Calu3 (cell line): ENCODE measurements around the gene FYN. TPM values are rescaled to one million over a fixed set of nuclear protein-coding genes. Genes with fewer than 3 reads are reported as not detected.

Source experiments
- BruUV-seq: library from RNA; stranded (reverse); fragments of 400-500 nt; replicated peaks from 2 replicates; lab custom pipeline; 2021; lab: Mats Ljungman, UMichigan
- CTCF ChIA-PET: fragments of 300-600 bp; sonication (Branson Sonifier 250); formaldehyde crosslinking; loops from one replicate; lab custom pipeline; 2022; ENCODE audit warnings: antibody characterized with exemption; lab: Charles Lee
- DNase-seq: peaks from one replicate; pipeline ENCODE4 v3.0.0; 2022
- H3K27ac Mint-ChIP-seq: one replicate; pipeline ENCODE4 v1.8.0; 2022; ENCODE audit warnings: mixed read lengths; ENCODE audit not compliant: unreplicated experiment
- H3K27me3 Mint-ChIP-seq: one replicate; pipeline ENCODE4 v1.8.0; 2022; ENCODE audit warnings: mixed read lengths; ENCODE audit not compliant: unreplicated experiment
- H3K36me3 Mint-ChIP-seq: one replicate; pipeline ENCODE4 v1.8.0; 2022; ENCODE audit warnings: mild to moderate bottlenecking, moderate library complexity, mixed read lengths; ENCODE audit not compliant: insufficient read depth, unreplicated experiment
- H3K4me1 Mint-ChIP-seq: one replicate; pipeline ENCODE4 v1.8.0; 2022; ENCODE audit warnings: mild to moderate bottlenecking, low read depth, mixed read lengths; ENCODE audit not compliant: unreplicated experiment
- H3K4me3 Mint-ChIP-seq: one replicate; pipeline ENCODE4 v1.8.0; 2022; ENCODE audit warnings: mild to moderate bottlenecking, low read depth, moderate library complexity, mixed read lengths; ENCODE audit not compliant: unreplicated experiment
- H3K9me3 Mint-ChIP-seq: one replicate; pipeline ENCODE4 v1.8.0; 2022; ENCODE audit warnings: low read depth, mixed read lengths; ENCODE audit not compliant: unreplicated experiment
- CTCF ChIP-seq: fragments of 200-600 bp; IDR thresholded peaks from one replicate; pipeline ENCODE4 v1.8.0; 2022; ENCODE audit warnings: antibody characterized with exemption; ENCODE audit not compliant: unreplicated experiment
- intact Hi-C: fragments of 100-400 bp; cut with micrococcal nuclease; formaldehyde crosslinking; loops from one replicate; pipeline ENCODE4 v1.10.0; 2022; ENCODE audit not compliant: unreplicated experiment
- total RNA-seq: library from RNA; stranded (reverse); gene quantifications from 2 replicates; pipeline ENCODE4 v1.2.3, GENCODE V29; 2022

FYN gene
- total RNA-seq, 1 experiment from 2014 or later = 61.0 TPM

GRCh38 chr6:111843347-111844147 lies 29.7 kb downstream of the FYN start:
- Mint-ChIP-seq H3K9me3 (no peaks in the 10 kb centered on the region), H3K27me3 (no peaks in the 10 kb centered on the region), H3K4me1 (peaks cover 32% of the 10 kb centered on the region), H3K4me3 (no peak overlapping the region), H3K36me3 (no peaks in the 10 kb centered on the region), H3K27ac (no peak overlapping the region)
- intact Hi-C loops = loop anchor here (2.0 kb wide), 1 partner anchor 27 kb away; no protein-coding TSS in a partner anchor
- no peak for TF ChIP-seq CTCF
- BruUV-seq = no TSS peak
- CTCF ChIA-PET = no interaction called here
- no peak for DNase-seq

GRCh38 chr6:111842891-111843290 lies 30.4 kb downstream of the FYN start:
- TF ChIP-seq CTCF = no peak
- intact Hi-C loops = no loop called here
- H3K9me3 Mint-ChIP-seq = no peaks in the 10 kb centered on the region
- DNase-seq = no peak
- BruUV-seq = no TSS peak
- CTCF ChIA-PET = no interaction called here
- H3K36me3 Mint-ChIP-seq = no peaks in the 10 kb centered on the region
- H3K27ac Mint-ChIP-seq = no peak overlapping the region
- no peaks in the 10 kb centered on the region for H3K27me3 Mint-ChIP-seq
- peaks cover 32% of the 10 kb centered on the region for H3K4me1 Mint-ChIP-seq
- no peak overlapping the region for H3K4me3 Mint-ChIP-seq

GRCh38 chr6:111842271-111842822 lies 30.9 kb downstream of the FYN start:
- Mint-ChIP-seq H3K36me3 (no peaks in the 10 kb centered on the region), H3K4me3 (no peak overlapping the region), H3K4me1 (peaks cover 32% of the 10 kb centered on the region), H3K27ac (no peak overlapping the region), H3K9me3 (no peaks in the 10 kb centered on the region), H3K27me3 (no peaks in the 10 kb centered on the region)
- CTCF ChIA-PET = interaction anchor here (0.6 kb wide), 1 partner anchor 323 kb away, joined by 5 read pairs; no protein-coding TSS in a partner anchor
- intact Hi-C loops = no loop called here
- TF ChIP-seq CTCF = no peak
- DNase-seq = no peak
- no TSS peak for BruUV-seq

GRCh38 chr6:111841822-111842221 lies 31.4 kb downstream of the FYN start:
- no peak overlapping the region for H3K27ac Mint-ChIP-seq
- H3K9me3 Mint-ChIP-seq = no peaks in the 10 kb centered on the region
- intact Hi-C loops = no loop called here
- no peak overlapping the region for H3K4me3 Mint-ChIP-seq
- peak; percentile 83 for DNase-seq
- no peaks in the 10 kb centered on the region for H3K27me3 Mint-ChIP-seq
- CTCF ChIA-PET = interaction anchor here (0.6 to 1.5 kb wide), 2 partner anchors 12 to 323 kb away, joined by 3 to 5 read pairs; no protein-coding TSS in a partner anchor
- no peak for TF ChIP-seq CTCF
- no TSS peak for BruUV-seq
- peaks cover 28% of the 10 kb centered on the region for H3K4me1 Mint-ChIP-seq
- no peaks in the 10 kb centered on the region for H3K36me3 Mint-ChIP-seq
